Activated naive CD4-positive, alpha-beta T cell treated with anti-CD3 and anti-CD28 coated beads, Interleukin-2, amount 50 U/mL, for 24 hours (primary cell): ENCODE results near the gene PRSS21.

Source experiments
- H3K27ac Mint-ChIP-seq: one replicate; pipeline ENCODE4 v1.8.0; 2021; ENCODE audit warnings: mild to moderate bottlenecking, mixed read lengths
- H3K27me3 Mint-ChIP-seq: one replicate; pipeline ENCODE4 v1.8.0; 2021; ENCODE audit warnings: mixed read lengths
- H3K36me3 Mint-ChIP-seq: one replicate; pipeline ENCODE4 v1.8.0; 2021; ENCODE audit warnings: mixed read lengths
- H3K4me1 Mint-ChIP-seq: one replicate; pipeline ENCODE4 v1.8.0; 2021; ENCODE audit warnings: mixed read lengths
- H3K4me3 Mint-ChIP-seq: one replicate; pipeline ENCODE4 v1.8.0; 2021; ENCODE audit warnings: mild to moderate bottlenecking, mixed read lengths
- H3K9me3 Mint-ChIP-seq: one replicate; pipeline ENCODE4 v1.8.0; 2021; ENCODE audit warnings: mixed read lengths

Gene PRSS21

DNA sequence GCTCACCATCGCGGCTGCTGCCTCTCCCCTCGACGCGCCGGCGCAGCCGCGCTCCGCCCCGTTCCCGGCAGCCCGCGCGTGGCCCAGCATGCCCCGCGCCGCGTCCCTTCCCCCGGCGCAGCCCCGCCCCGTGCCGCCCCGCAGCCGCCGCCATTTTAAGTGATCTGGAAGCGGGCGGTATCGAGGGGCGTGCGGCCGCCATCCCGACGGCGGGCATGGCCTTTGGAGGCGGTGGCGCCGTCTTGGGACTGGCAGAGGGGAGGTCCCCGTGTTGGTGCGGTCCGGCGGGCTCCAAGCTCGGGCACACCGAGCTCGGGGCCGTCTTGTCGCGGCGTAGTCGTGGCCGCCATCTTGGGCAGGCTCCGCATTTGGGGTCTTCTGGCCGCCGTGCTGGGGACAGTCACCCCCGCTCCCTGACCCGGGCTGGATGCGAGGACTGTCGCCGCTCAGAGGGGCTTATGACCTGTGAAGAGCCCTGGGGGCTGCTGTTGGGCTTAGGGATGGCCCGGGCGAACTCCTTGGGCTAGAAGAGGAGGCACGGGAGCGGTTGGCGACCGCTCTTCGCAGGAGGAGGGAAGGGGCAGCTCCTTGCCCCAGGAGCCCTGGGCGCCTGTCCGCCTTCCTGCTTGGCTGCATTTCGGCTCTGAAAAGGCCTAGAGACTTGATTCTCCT is 39.7 kb upstream of the PRSS21 start, which contains the start of gene ELOB:
Gene ELOB (minus strand): TSS at position 50 of the 672 bp plus-strand sequence. CDS start 41 bp downstream, at position 9.
- H3K27me3 Mint-ChIP-seq: no peaks in the 10 kb centered on the region
- peaks cover 25% of the 10 kb centered on the region for H3K4me1 Mint-ChIP-seq
- no peaks in the 10 kb centered on the region for H3K9me3 Mint-ChIP-seq
- H3K27ac Mint-ChIP-seq: peak within 1 kb of the TSS; percentile 97
- H3K4me3 Mint-ChIP-seq: peak within 1 kb of the TSS; percentile 96
- peaks cover 3% of the 10 kb centered on the region for H3K36me3 Mint-ChIP-seq

DNA sequence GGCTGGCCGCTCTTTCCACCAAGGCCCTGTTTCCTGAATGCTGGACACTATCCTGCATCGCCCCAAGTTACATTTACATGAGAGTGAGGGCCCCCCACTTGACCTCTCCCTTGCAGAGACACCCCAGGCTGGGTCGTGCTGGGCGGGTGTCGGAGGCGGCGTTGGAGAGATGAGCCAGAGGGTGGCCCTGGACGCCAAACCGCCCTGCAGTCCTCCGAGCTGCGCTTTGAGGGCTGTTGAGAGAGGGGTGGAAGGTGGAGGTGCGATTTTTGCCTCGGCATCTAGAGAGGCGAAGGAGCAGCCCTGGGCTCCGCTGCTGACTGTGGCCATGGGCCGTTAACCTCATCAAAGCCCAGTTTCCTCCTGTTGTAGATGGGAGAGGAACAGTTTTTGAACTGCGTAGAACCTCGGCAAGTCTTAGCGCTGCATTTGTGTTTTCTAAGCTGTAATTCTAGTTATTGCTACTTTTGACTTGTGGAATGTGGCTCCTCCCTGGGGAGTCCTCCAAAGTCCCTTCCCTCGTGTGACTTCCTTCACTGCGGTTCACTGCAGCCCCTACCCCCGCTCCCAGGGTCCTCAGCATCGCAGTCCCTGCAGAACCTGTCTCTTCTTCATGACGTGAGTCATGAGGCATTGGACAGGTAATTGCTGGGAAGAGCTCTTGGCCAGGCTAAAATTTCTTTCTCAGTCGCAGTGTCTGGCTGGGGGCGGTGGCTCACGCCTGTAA is 39.0 kb upstream of the PRSS21 start:
- Mint-ChIP-seq H3K27ac (peak overlapping the region; percentile 94), H3K4me1 (peaks cover 25% of the 10 kb centered on the region), H3K36me3 (no peaks in the 10 kb centered on the region), H3K4me3 (peak overlapping the region; percentile 95), H3K27me3 (no peaks in the 10 kb centered on the region), H3K9me3 (no peaks in the 10 kb centered on the region)

DNA sequence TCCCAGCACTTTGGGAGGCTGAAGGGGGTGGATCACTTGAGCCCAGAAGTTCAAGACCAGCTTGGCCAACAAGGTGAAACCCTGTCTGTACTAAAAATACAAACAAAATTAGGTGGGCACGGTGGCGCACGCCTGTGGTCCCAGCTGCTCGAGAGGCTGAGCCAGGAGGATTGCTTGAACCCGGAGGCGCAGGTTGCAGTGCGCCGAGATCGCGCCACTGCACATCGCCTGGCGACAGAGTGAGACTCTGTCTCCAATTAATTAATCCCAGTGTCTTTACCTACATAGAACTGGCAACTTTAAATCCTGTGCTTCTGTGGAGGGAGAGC is 38.4 kb upstream of the PRSS21 start:
- H3K27me3 Mint-ChIP-seq: no peaks in the 10 kb centered on the region
- no peaks in the 10 kb centered on the region for H3K9me3 Mint-ChIP-seq
- no peaks in the 10 kb centered on the region for H3K36me3 Mint-ChIP-seq
- H3K4me1 Mint-ChIP-seq: peaks cover 25% of the 10 kb centered on the region
- peak overlapping the region; percentile 94 for H3K27ac Mint-ChIP-seq
- H3K4me3 Mint-ChIP-seq: peak overlapping the region; percentile 95

GRCh38 chr16:2779151-2779920 is 37.7 kb upstream of the PRSS21 start:
- peaks cover 24% of the 10 kb centered on the region for H3K4me1 Mint-ChIP-seq
- no peak overlapping the region for H3K27ac Mint-ChIP-seq
- no peaks in the 10 kb centered on the region for H3K36me3 Mint-ChIP-seq
- H3K27me3 Mint-ChIP-seq: no peaks in the 10 kb centered on the region
- no peaks in the 10 kb centered on the region for H3K9me3 Mint-ChIP-seq
- H3K4me3 Mint-ChIP-seq: no peak overlapping the region

- Mint-ChIP-seq H3K9me3 (no peaks in the 10 kb centered on the region), H3K27me3 (no peaks in the 10 kb centered on the region), H3K27ac (no peak overlapping the region), H3K36me3 (no peaks in the 10 kb centered on the region), H3K4me3 (peak overlapping the region; percentile 19), H3K4me1 (peaks cover 25% of the 10 kb centered on the region)
These were observed 36.8 kb upstream of the PRSS21 start for GRCh38 chr16:2779978-2780898.

DNA sequence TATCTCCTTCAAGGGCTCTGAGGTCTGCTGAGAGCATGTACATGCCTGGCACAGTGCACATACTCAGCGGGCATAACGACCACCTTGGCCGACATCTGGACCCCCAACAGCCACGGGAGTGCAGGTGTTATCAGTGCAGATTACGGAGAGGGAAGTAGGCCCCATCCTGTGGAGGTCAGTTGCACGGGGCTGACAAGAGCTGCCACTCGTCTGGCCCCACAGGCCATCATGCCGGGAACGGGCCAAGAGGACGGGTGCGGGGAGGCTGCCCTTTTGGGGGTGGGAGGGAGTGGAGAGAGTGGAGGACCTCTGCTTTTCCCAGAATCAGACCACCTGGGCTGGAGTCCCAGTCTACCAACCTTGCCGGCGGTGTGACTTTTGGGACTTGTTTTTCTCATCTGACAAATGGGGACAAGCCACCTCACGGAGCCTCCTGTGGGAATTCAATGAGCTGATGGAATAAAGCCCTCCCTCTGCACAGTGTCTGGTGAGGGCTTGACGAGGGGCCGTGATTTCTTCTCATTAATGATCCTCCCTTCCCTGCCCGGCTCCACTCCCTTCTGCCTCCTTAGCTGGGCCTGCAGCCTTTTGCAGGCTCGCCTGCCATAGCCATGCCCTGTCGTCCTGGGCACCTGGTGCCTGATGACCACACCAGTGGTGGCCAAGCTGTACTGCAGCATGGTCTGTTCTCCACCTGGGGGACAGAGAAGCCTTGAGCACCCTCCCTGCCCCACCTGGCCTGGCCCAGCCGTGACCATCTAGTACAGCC is 34.3 kb upstream of the PRSS21 start:
- Mint-ChIP-seq H3K4me3 (no peak overlapping the region), H3K4me1 (peaks cover 19% of the 10 kb centered on the region), H3K27ac (no peak overlapping the region), H3K27me3 (no peaks in the 10 kb centered on the region), H3K36me3 (no peaks in the 10 kb centered on the region), H3K9me3 (no peaks in the 10 kb centered on the region)

DNA sequence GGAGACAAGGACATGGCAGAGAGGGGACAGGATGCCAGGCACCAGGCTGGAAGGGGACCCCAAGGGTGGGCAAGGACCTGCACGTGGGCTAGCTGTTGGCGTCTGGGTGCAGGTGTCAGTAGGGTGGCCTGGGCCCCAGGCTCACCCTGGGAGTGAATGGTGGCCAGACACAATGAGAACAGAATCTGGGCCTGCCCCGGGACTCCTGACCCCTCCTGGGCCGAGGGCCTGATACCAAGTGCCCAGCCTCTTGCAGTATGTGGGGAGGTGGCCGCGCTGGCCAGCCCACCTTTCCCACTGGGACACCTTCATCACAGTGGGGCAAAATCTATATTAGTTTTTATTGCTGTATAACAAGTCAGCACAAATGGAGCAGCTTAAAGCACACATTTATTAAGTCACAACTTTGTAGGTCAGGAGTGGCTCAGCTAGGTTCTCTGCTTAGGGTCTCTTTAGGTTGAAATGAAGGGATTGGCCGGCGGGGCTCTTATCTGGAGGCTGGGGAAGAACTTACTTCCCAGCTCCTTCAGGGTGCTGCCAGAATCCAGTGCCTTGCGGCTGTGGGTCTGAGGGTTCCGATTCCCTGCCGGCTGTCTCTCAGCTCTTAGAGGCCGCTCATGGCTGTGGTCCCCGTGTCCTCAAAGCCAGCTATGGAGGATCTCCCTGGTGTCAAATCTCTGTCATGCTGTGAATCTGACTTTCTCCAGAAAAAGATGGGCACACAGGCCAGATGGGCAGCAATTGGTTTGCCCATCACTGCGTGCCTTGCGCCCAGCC is 33.3 kb upstream of the PRSS21 start:
- Mint-ChIP-seq H3K27me3 (no peaks in the 10 kb centered on the region), H3K4me3 (peak overlapping the region; percentile 36), H3K36me3 (no peaks in the 10 kb centered on the region), H3K9me3 (no peaks in the 10 kb centered on the region), H3K27ac (peak overlapping the region; percentile 32), H3K4me1 (peaks cover 10% of the 10 kb centered on the region)

DNA sequence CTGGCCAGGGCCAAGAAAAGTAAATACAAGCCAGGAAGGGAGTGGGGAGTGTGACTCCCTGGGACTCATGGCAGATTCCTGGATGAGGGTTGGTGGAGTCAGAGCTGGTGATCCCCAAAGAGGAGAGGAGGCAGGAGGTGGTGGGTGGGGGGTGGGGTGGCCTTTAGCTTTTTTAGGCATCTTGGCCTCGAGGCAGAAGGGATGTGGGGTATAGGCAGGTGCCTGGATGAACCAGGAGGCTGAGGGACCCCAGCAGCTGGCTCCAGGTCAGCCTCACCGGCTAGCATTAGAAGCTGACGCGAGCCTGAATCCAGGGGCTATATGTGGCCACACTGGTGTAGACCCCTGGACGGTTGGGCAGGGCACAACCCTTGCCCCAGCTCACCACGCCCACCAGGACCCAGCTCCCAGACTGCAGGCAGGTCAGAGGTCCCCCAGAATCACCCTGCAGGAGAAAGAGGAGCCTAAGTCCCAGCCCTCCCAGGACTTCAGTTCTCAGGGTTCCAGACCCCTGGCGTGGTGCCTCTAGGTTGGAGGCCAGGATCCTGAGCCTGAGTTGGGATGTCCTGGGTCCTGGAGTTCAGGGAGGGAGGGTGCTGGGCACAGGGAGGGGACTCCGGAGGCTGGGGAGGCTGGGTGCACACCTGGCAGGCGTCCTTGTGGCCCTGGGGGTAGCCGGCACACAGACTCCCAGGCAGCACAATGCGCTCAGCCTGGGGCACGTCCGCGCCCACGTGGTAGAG is 32.5 kb upstream of the PRSS21 start:
- H3K27ac Mint-ChIP-seq: peak overlapping the region; percentile 88
- H3K36me3 Mint-ChIP-seq: no peaks in the 10 kb centered on the region
- peaks cover under 1% of the 10 kb centered on the region for H3K27me3 Mint-ChIP-seq
- H3K4me3 Mint-ChIP-seq: peak overlapping the region; percentile 91
- no peaks in the 10 kb centered on the region for H3K9me3 Mint-ChIP-seq
- peaks cover 7% of the 10 kb centered on the region for H3K4me1 Mint-ChIP-seq

DNA sequence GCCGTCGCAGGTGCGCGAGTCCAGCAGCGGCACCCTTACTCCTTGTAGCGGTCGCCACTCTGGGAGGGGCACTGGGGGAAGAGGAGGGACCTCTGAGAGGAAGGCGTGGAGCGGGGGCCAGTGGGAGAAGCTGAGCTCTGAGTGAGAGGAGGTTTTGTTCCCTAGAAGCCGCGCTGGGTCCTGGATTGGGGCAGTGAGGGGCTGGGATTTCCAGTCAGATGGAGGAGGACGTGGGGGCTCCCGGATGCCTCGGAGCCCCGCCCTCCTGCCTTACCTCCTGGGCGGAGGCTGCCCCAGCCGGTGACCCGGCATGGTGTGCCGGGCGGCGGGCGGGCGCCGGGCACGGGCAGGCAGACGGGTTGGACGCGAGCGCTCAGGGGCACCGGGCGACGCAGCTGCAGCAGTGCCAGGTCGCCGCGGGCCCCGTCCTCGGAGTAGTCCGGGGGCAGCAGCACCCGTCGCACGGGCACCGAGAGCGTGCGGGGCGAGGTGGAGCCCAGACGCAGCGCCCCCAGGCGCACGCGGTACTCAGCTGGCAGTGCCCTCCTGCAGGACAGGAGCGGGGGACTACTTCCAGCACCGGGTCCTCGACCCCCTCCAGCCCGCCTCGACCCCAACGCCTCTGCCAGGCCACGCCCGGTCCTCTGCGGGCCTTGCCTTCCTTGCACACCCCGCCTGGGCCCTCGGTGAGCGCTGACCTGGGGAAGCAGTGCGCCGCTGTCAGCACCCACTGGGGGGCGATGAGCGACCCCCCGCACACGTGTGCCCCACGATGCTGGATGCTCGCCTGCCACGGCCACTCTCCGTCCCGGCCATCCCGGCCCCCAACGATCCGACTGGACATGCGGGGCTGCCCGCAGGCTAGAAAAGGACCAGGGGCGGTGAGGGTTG is 31.7 kb upstream of the PRSS21 start:
- H3K27me3 Mint-ChIP-seq: peaks cover 2% of the 10 kb centered on the region
- no peaks in the 10 kb centered on the region for H3K36me3 Mint-ChIP-seq
- no peaks in the 10 kb centered on the region for H3K9me3 Mint-ChIP-seq
- peaks cover 7% of the 10 kb centered on the region for H3K4me1 Mint-ChIP-seq
- H3K27ac Mint-ChIP-seq: peak overlapping the region; percentile 88
- peak overlapping the region; percentile 91 for H3K4me3 Mint-ChIP-seq

DNA sequence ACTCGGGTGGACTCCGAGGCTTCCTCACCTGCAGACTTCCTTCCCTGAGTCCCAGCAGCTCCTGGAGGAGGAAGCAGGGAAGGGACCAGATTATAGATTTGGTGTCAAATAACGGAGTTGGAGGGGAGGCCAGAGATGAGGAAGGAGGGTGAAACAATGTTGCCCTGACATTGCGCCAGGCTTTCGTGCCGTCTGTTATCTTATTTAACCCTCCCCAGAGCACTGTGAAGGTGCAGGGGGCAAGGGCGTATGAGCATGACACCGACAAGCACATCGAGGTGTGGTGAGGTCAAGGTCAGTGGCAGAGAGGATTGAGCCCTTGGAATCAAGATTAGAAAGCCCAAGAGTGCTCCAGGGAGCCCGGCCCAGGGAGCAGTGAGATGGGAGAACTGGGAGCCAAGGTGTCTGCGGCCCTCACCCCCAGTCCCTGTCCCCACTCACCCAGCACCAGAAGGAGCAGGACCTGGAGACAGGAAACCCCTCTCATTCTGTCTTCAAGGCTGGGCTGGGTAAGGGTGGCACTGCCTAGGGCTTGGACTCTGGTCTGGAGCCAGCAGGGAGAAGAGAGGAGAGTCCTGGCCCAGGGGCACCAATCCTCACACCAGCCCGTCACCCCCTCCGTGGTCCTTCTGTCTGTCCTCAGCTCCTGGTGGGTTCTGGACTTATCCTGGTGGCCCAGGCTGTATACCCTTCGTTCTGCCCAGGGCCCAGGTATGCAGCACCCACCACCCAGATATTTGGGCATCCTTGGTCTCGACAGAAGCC is 30.8 kb upstream of the PRSS21 start:
- H3K27ac Mint-ChIP-seq: no peak overlapping the region
- no peaks in the 10 kb centered on the region for H3K36me3 Mint-ChIP-seq

GRCh38 chr16:2786826-2787151 is 30.2 kb upstream of the PRSS21 start:
- Mint-ChIP-seq H3K27me3 (peaks cover 4% of the 10 kb centered on the region), H3K4me1 (peaks cover 7% of the 10 kb centered on the region), H3K9me3 (no peaks in the 10 kb centered on the region), H3K36me3 (no peaks in the 10 kb centered on the region), H3K4me3 (no peak overlapping the region), H3K27ac (no peak overlapping the region)

More for the DNA sequence above, 30.8 kb upstream of the PRSS21 start:
- no peak overlapping the region for H3K4me3 Mint-ChIP-seq
- peaks cover 2% of the 10 kb centered on the region for H3K27me3 Mint-ChIP-seq
- no peaks in the 10 kb centered on the region for H3K9me3 Mint-ChIP-seq
- H3K4me1 Mint-ChIP-seq: peaks cover 7% of the 10 kb centered on the region

DNA sequence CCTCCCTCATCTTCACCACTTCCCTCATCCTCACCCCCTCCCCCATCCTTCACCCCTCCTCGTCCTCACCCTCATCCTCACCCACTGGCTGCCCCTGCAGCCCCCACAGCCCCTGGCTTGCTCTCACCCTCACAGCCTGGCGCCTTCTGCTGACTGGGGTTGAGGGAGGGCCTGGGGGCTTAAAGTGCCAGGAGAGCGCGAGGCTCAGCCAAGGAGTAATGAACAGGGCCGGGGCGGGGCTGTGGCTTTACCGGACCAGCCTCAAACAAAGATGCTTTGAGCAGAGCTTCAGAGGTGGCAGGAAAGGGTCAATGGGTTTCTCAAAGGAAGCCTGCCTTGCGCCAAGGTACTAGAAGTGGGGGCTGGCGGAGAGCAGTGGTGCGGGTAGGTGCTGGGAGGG is 29.6 kb upstream of the PRSS21 start, which contains the start of gene PRSS33:
Gene PRSS33 (minus strand): TSS at position 155 of the 400 bp plus-strand sequence. CDS start 1,013 bp downstream, outside the sequence.
- H3K9me3 Mint-ChIP-seq: no peaks in the 10 kb centered on the region
- H3K4me1 Mint-ChIP-seq: peaks cover 7% of the 10 kb centered on the region
- no peaks in the 10 kb centered on the region for H3K36me3 Mint-ChIP-seq
- H3K4me3 Mint-ChIP-seq: no peak within 1 kb of the TSS
- H3K27me3 Mint-ChIP-seq: peaks cover 7% of the 10 kb centered on the region
- H3K27ac Mint-ChIP-seq: no peak within 1 kb of the TSS
